Right cardiac atrium (tissue), 5 donors: ENCODE data around the gene NSUN4. TPM values are rescaled to one million over a fixed set of nuclear protein-coding genes. Genes with fewer than 3 reads are reported as not detected.

Experiments
- ATAC-seq, 2 donors: fragments of 200-7000 bp; cut with Tn5 transposase; one replicate each; pipeline versions ENCODE4 v1.8.0 to v1.9.1; 2020; ENCODE audit warnings: moderate library complexity in 2 of 2, mild to moderate bottlenecking in 1 of 2
- DNase-seq, 3 donors: peaks; one replicate each; pipeline ENCODE4 v3.0.0-alpha.2; 2020
- H3K27ac ChIP-seq: one replicate; pipeline ENCODE4 v1.5.1; 2013; ENCODE audit warnings: mild to moderate bottlenecking, low read length, control low read depth, moderate library complexity
- H3K27me3 ChIP-seq: one replicate; pipeline ENCODE4 v1.6.1; 2013; ENCODE audit not compliant: control insufficient read depth, insufficient read depth
- H3K4me1 ChIP-seq: one replicate; pipeline ENCODE4 v1.6.1; 2013; ENCODE audit warnings: low read length; ENCODE audit not compliant: control insufficient read depth, insufficient read depth
- H3K4me3 ChIP-seq: one replicate; pipeline ENCODE4 v1.5.1; 2013; ENCODE audit warnings: low read length, control low read depth
- H3K9me3 ChIP-seq: one replicate; pipeline ENCODE4 v1.6.1; 2013; ENCODE audit warnings: low read length; ENCODE audit not compliant: control insufficient read depth
- WGBS: extraction: QIAGEN DNeasy Blood & Tissue Kit; methylation state at CpG from one replicate; pipeline ENCODE4 v1.1.7; 2013; 5-methylcytosine and 5-hydroxymethylcytosine counted together
- intact Hi-C, 4 donors: fragments of 100-400 bp; cut with DNase I; formaldehyde crosslinking; loops; one replicate each; pipeline versions ENCODE4 v1.11.0 to v1.14.0; 2022 to 2023
- long read RNA-seq, 4 donors: library from polyadenylated mRNA; unstranded; transcript quantifications; one replicate each; pipeline ENCODE4 v2.0.0, GENCODE V29; 2020 to 2021
- polyA plus RNA-seq: library from polyadenylated mRNA; stranded (reverse); fragments of 200-250 nt; gene quantifications from one replicate; pipeline ENCODE4 v1.2.3, GENCODE V29; 2013
- total RNA-seq, 4 donors: library from RNA; stranded (reverse); fragmentation: NEBNext Ultra II Directional; extraction: Animal tissue kit (Norgen Biotek cat#: 25700); gene quantifications; one replicate each; pipeline ENCODE4 v1.2.1, GENCODE V29; 2021
- donor health status: healthy with polysubstance abuse.
- donor health status: DM: no; HTN: yes; CAD: no.
- donor health status: DM: no; HTN: no; CAD: no.
- donor health status: DM: no; HTN: yes; CAD: no; lungs with severe emphysema.
- donor health status: DM: yes; HTN: yes; CAD: no.

Gene NSUN4
- total RNA-seq (10 to 100 TPM; 12.6 to 18.7 (median 13.7) TPM), polyA plus RNA-seq (10.6 TPM)
- long read RNA-seq, donor 1, full-length matches to known transcripts = 13 of 20 reads
- long read RNA-seq, donor 1, partial matches to known transcripts = 2 of 20 reads
- long read RNA-seq, donor 1, other reads (novel, unspliced or antisense) = 5 of 20 reads
- long read RNA-seq, donor 2, partial matches to known transcripts = 1 of 6 reads
- long read RNA-seq, donor 2, other reads (novel, unspliced or antisense) = 1 of 6 reads
- long read RNA-seq, donor 3, full-length matches to known transcripts = 29 of 39 reads
- long read RNA-seq, donor 3, partial matches to known transcripts = 3 of 39 reads
- long read RNA-seq, donor 3, other reads (novel, unspliced or antisense) = 7 of 39 reads
- long read RNA-seq, donor 4, partial matches to known transcripts = 2 of 3 reads
- long read RNA-seq, donor 4, other reads (novel, unspliced or antisense) = 1 of 3 reads

- Histone ChIP-seq H3K27ac (peak within 1 kb of the TSS; percentile 99), H3K9me3 (no peaks in the 10 kb centered on the region), H3K27me3 (no peaks in the 10 kb centered on the region), H3K4me3 (peak within 1 kb of the TSS; percentile 88), H3K4me1 (no peaks in the 10 kb centered on the region)
- WGBS = under 1% methylated on average over 53 of the region's 53 CpGs
- intact Hi-C loops = loop anchor here in 1 of 4 donors (5.0 to 10.0 kb wide), 2 partner anchors 38 to 96 kb away; partner anchors contain the start of genes LRRC41, RAD54L and UQCRH
- peak; percentile 95 to 96 for ATAC-seq
- DNase-seq = peak; percentile 94 to 97 (median 96)
Observed at GRCh38 chr1:46340404-46341221, at the start of gene NSUN4. Gene NSUN4 (plus strand): TSS chr1:46340807. CDS start chr1:46340827, 20 bp downstream.

- no peak overlapping the region for H3K27ac ChIP-seq
- H3K4me3 ChIP-seq = no peak overlapping the region
- intact Hi-C loops = no loop called here
- H3K9me3 ChIP-seq = no peaks in the 10 kb centered on the region
- 97% methylated on average over 2 of the region's 2 CpGs for WGBS
- no peaks in the 10 kb centered on the region for H3K27me3 ChIP-seq
- no peak for DNase-seq
- no peak for ATAC-seq
- H3K4me1 ChIP-seq = peaks cover 6% of the 10 kb centered on the region
Observed at GRCh38 chr1:46295306-46295705, 45.3 kb upstream of the NSUN4 start.

DNA sequence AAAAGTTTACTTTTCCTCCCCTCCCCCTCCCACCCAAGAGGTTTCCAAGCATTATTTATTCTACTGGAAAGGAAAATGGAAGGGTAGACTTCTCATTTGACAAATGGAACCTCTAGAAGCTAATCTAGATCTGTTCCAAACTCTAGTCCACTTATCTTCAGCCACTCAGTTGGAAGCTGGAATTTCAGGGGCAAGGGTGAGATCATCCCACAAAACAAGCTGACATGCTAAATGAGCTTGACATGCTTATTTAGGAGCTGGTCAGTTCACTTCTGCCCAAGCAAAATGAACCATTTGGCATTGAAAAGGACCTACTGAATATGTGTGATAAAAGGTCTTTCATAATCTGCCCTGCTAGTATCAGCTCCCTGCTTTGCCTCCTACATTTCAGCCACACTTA, 42.2 kb upstream of the NSUN4 start:
- Histone ChIP-seq H3K9me3 (no peaks in the 10 kb centered on the region), H3K27ac (peak overlapping the region; percentile 43), H3K4me3 (no peak overlapping the region), H3K4me1 (peaks cover 11% of the 10 kb centered on the region), H3K27me3 (no peaks in the 10 kb centered on the region)
- DNase-seq (no peak), ATAC-seq (no peak)
- intact Hi-C loops = no loop called here

DNA sequence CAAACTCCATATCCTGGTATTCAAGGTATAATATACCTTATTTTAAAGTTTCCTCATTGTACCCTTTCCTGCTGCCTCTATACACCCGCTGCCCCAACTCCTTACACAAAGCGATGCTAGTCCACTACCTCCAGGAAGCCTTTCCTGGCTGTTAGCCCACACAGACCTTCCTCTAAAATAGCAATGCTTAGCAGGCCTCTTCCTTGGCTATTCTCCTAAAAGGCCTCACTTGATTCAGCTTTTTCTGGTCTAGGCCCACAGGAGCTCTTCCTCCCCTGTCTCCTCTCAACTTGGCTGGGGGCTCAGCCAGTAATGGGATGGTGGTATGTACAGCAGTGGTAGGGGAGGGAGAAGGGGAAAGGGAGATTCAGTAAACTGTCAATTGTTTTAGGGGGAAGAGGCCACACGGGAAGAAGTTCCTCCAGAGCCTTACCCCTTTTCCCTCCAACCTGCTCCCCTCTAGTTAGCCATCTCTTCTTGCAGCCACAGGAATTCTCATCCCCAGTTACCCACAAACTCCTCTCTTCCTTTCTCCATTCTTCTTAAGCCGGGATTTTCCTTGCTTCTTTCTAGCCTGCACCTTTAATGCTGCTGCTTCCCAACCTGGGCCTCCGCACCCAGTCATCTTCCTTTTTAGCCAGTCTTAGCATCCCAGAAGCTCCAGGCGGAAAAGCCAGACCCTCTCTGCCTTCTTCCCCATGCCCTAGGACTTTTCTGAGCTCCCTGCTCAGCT, 39.8 kb upstream of the NSUN4 start:
- Histone ChIP-seq H3K4me3 (peak overlapping the region; percentile 72), H3K9me3 (no peaks in the 10 kb centered on the region), H3K27me3 (no peaks in the 10 kb centered on the region), H3K27ac (peak overlapping the region; percentile 84), H3K4me1 (peaks cover 15% of the 10 kb centered on the region)
- WGBS = 19% methylated on average over 6 of the region's 6 CpGs
- no peak for ATAC-seq
- intact Hi-C loops = loop anchor here in 1 of 4 donors (5.0 kb wide), 1 partner anchor 41 kb away; the partner anchor contains the start of gene NSUN4
- DNase-seq = peak in 1 of 3 donors; percentile 53

- 6% methylated on average over 17 of the region's 17 CpGs for WGBS
- intact Hi-C loops = loop anchor here in 1 of 4 donors (5.0 kb wide), 1 partner anchor 41 kb away; the partner anchor contains the start of gene NSUN4
- Histone ChIP-seq H3K9me3 (no peaks in the 10 kb centered on the region), H3K4me1 (peaks cover 15% of the 10 kb centered on the region), H3K4me3 (peak overlapping the region; percentile 72), H3K27ac (peak overlapping the region; percentile 84), H3K27me3 (no peaks in the 10 kb centered on the region)
- DNase-seq (peak in 1 of 3 donors; percentile 47), ATAC-seq (no peak)
Observed at GRCh38 chr1:46301406-46301807, 39.2 kb upstream of the NSUN4 start.

DNA sequence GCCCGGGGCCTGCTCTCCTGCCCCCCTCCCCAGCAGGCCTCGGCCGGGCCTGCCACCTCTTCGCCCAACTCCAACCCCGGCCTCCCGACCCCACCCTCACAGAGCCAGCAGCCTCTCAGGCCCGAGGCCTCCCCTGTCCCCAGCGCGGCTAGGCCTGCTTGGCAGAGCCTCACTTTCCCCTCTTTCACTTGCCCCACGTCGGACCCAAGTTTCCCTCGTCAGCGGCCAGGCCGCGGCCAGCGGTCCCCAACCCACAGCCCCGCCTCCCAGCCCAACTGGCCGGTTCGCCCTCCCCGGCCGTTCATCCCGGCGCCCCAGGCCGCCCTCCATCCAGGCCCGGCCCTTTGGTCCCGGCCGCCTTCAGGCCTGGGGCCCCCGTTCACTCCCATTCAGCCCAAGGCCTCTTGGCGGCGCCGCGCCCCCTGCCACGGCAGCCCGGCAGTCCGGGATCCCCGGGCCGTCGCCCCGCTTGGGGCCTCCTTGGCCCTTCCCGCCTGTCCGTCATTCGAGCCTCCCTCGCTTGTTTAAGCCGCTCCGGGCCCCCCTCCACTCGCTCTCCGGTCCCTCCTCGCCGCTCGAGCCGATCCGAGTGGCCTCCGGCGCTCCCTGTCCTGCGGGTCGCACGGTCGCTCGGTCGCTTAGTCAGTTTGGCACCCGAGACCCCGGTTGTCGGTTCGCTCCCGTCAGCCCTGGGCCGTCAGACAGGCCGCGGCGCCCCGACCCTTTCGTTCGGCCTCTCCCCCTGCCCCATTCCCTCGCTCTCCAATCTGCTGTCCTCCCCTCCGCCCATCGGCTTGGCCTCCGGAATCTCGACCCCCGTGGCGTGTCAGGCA, 38.6 kb upstream of the NSUN4 start:
- Histone ChIP-seq H3K9me3 (no peaks in the 10 kb centered on the region), H3K27me3 (no peaks in the 10 kb centered on the region), H3K4me3 (peak overlapping the region; percentile 72), H3K4me1 (peaks cover 15% of the 10 kb centered on the region), H3K27ac (peak overlapping the region; percentile 84)
- intact Hi-C loops = loop anchor here in 1 of 4 donors (5.0 kb wide), 1 partner anchor 40 kb away; the partner anchor contains the start of gene NSUN4
- peak; percentile 62 to 85 (median 83) for DNase-seq
- WGBS = under 1% methylated on average over 79 of the region's 79 CpGs
- peak; percentile 25 to 43 for ATAC-seq

GRCh38 chr1:46302641-46303037, 38.0 kb upstream of the NSUN4 start:
- peak overlapping the region; percentile 72 for H3K4me3 ChIP-seq
- H3K27me3 ChIP-seq = no peaks in the 10 kb centered on the region
- intact Hi-C loops = loop anchor here in 1 of 4 donors (5.0 kb wide), 1 partner anchor 40 kb away; the partner anchor contains the start of gene NSUN4
- ATAC-seq (peak; percentile 28 to 55), DNase-seq (peak; percentile 37 to 75 (median 74))
- H3K9me3 ChIP-seq = no peaks in the 10 kb centered on the region
- H3K27ac ChIP-seq = peak overlapping the region; percentile 84
- peaks cover 15% of the 10 kb centered on the region for H3K4me1 ChIP-seq
- under 1% methylated on average over 32 of the region's 32 CpGs for WGBS

GRCh38 chr1:46303038-46303871, 37.4 kb upstream of the NSUN4 start, which contains the start of the genes LRRC41 and UQCRH:
Gene LRRC41 (minus strand): TSS chr1:46303616. CDS start chr1:46303322, 294 bp downstream.
Gene UQCRH (plus strand): TSS chr1:46303698. CDS start chr1:46303767, 69 bp downstream.
- H3K4me1 ChIP-seq = peaks cover 15% of the 10 kb centered on the region
- peak within 1 kb of the TSS; percentile 97 for H3K27ac ChIP-seq
- H3K9me3 ChIP-seq = no peaks in the 10 kb centered on the region
- DNase-seq = peak; percentile 95 to 98 (median 97)
- H3K4me3 ChIP-seq = peak within 1 kb of the TSS; percentile 72
- ATAC-seq = peak; percentile 94
- intact Hi-C loops = loop anchor here in 1 of 4 donors (5.0 kb wide), 1 partner anchor 39 kb away; the partner anchor contains the start of gene NSUN4
- under 1% methylated on average over 61 of the region's 61 CpGs for WGBS
- H3K27me3 ChIP-seq = no peaks in the 10 kb centered on the region

DNA sequence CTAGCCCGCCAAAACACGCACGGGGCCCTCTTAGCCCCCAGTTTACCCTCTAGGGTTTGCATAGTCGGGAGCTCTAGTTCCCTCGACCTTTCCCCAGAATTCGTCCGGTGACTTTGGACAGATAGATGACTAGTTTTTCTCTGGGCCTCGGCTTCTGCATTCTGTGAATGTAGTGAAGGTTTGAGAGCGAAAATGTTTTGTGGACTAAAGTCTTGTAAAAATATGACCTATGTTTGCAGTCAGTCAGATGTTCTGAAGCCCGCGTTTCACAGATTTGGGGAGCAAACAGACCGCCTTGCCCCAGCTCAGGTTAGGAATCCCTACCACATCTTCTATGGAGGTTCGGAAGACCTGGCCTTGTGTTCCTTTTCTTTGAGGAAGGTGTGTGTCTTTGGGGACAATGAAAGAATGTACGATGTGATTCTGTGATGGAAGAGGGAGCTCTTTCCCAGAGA, 36.7 kb upstream of the NSUN4 start:
- H3K4me1 ChIP-seq = peaks cover 13% of the 10 kb centered on the region
- WGBS = under 1% methylated on average over 14 of the region's 14 CpGs
- H3K27ac ChIP-seq = peak overlapping the region; percentile 97
- H3K9me3 ChIP-seq = no peaks in the 10 kb centered on the region
- peak overlapping the region; percentile 72 for H3K4me3 ChIP-seq
- intact Hi-C loops = loop anchor here in 1 of 4 donors (5.0 kb wide), 1 partner anchor 38 kb away; the partner anchor contains the start of gene NSUN4
- no peaks in the 10 kb centered on the region for H3K27me3 ChIP-seq
- no peak for ATAC-seq
- no peak for DNase-seq
